ENCODE results near the gene CTNNA1.

The CTNNA1 gene

DNA sequence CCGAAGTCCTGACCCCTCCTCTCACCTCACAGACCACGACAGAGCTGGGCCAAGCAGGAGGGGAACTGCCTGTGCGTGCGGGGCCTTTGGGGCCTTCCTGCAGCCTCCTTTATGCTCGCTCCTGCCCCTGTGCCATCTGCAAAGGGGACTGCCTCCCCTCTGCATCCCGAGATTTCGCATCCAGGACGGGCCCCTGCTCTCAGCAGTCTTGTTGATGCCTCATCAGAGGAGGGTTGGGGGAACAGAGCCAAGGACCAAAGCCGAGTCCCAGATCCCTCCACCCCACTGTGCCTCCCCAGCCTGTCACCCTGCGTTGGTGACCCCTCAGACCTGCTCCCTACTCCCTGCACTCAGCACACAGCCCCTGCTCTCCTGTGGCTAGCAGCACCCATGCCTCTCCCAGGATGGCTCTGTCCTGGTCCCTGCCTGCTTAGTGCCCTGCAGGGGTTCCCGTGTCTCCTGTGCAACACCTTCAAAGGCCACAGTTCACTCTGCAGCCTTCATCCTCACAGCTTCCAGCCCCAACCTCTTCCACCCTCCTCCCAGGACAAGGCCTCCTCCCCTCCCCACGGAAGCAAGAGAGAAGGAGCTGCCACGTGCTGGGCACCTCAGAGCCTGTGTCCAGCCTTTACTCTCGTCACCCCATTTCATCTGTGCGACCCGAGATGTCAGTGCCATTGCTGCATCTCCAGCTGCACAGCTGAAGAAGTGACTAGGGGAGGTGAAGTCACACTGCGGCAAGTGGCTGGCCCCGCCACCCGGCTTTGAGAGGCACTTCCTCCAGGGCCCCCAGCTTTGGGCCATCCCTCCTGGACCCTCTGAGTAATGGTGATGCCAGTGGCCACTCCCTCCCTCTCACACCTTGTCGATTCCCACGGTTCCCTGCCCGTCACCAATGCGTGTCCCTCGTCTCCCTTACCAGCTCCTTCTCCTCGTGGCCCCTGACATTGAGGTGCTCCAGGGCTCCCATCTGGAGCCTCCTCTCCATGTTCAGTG is 184.5 kb downstream of the CTNNA1 start:
- no peak for DNase-seq

DNA sequence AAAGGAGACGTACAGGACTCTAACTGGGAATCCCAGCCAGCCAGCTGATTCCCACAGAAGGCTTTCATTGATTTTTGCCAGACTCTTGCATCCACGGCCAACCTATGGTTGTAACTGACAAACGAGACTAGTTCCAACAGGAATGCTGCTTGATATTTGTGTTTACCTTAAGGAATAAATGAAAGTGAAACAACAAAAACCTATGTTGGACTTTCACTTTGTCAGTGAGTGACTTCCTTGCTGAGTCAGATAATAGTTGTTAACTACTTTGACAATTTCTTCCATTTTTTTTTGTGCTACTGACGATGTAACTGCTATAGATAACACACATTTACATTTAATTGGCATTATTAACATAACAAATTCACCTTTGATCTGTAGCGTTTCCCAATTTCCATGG is 185.3 kb downstream of the CTNNA1 start:
- no peak for DNase-seq

DNA sequence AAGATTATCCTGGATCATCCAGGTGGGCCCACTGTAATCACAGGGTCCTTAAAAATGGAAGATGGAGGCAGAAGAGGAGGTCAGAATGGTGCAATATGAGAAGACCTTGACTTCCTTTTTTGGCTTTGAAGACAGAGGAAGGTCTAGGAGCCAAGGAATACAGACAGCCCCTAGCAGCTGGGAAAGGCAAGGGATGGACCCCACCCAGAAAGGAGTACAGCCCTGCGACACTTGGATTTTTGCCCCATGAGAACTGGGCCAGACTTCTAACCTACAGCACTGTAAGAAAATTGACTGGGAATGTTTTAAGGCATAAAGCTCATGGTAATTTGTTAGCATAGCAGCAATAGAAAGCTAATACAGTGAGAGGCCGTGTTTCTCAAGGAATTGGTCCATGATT is 188.8 kb downstream of the CTNNA1 start:
- DNase-seq, result no peak

DNA sequence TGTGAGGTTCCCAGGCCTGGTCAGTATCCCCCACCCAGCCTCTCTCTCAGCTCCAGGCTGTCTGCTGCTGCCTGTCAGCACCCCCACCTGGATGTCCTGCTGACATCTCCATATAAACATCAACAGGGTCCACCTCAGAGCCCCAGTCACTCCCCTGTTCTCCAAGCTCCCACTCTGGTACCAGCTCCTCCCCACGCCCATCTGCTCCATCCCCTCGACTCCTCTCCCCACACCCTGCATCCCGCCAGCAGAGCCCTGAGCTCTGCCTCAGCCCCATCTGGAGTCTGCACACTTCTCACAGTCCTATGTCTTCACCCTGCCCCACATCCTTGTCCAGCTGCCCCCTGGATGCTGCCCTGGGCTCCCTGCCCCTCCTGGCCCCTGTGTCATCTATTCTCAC is 189.6 kb downstream of the CTNNA1 start:
- no peak for DNase-seq

DNA sequence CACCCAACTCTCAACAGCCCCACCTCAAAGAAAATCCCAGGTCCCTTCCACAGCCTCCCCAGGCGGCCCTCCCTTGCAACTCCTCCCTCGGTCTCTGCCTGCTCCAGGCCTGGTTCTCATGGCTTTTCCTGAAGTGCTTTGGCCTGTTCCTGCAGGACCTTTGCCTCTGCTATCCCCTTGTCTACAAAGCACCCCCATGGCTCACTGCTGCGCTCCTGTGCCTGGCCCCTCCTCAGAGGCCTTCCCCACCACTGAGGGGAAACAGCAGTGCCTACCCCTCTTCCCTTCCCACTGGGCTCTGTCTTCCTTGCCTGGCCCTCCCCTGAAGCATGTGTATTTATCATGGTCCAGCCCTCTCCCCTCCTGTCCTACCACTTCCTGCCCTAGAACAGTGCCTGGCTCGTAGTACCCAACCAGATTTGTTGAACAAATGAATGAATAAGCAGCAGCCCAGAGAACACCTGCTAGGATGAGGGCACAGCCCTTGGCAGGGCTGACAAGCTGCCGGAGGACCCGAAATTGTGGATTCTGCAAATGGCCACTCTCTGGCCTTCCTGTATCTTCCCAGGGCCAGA is 190.5 kb downstream of the CTNNA1 start:
- no peak for DNase-seq

DNA sequence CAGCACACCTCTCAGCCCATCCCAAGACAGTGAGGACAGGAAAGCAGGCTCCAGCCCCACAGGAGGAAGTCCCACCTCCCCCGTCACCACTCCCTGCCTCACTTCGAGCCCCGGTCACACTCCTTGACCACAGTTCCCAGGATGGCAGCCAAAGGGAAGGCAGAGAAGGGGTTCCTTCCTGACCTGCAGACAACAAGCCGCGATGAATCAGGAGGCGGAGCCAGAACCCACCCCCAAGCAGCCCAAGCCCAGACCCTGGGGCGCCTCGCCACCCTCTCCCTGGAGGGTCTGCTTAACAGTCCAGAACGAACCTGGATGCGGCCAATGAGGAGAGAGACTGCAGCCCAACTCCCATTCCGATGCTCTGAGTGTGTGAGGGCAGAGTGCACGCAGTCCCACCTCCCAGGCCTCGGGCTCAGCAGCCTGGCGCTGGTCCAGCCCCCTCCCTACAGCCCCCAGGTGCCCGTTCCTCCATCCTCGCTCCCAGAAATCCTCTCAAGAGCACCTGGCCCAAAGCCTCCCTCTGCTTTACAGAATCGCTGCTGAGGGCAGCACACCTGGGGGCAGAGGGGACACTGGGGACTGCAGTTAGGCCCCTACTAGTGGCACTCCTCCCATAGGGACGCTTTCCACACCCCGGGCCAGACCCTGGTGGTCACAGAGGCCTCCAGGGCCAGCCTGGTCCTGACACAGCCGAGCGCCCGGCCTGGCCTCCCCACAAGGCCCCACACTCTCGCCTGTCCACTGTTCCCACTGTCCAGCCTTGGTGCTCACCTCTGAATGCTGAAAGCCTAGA is 191.5 kb downstream of the CTNNA1 start:
- peak; percentile 36 for DNase-seq

DNA sequence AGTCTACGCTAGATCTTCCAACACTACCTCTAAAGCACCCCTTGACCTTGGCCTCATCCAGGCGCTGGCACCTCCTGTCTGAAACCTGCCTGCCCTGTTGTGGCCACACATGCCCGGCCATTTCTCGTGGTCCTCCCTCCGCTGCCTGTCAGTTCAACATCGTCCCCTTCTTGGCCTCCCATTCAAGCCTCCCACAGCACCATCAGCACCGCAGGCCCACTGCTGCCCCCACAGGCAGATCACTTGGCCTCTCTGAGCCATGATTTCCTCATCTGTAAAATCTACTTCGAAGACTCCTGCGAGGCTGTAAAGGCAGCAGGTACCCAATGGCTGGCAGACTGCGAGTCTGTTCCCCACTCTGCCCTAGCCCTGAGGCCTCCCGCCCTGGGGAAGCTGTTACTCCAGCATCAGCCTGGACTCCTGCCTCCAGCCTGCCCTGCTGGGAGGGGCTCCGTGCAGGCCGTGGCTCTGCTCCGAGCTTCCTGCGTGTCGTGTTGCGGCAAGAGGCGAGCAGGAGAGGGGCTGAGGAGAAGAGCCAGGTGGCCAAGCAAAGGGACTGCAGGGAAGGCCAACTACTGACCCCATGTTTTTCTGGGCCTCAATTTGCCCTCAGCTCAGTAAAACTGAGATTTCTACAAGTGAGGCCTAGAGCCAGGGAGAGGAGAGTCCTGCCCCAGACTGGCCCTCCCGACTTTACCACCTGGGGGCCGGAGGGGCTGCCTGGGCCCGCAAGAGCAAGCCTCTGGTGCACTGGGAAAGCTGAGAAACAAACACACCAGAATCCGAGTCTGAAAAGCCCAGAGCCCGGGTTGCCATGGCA is 192.4 kb downstream of the CTNNA1 start:
- DNase-seq, result no peak

DNA sequence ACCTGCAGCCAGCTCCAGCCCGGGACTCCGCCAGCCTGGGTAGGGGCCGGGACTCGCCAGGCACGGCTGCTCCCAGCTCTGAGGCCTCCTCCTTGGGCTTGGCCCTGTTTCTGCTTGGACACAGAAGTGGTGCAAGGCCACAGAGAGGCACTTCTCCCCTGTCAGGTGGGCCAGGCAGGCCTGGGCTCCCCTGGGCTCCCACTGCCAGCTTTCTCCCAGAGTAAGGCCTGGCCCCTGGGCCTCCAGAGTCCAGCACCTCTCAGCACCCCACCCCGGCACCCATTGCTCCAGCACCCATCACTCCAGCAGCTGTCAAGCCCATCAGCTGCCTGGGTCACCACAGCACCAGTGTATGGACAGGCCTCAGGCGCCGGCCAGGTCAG is 193.0 kb downstream of the CTNNA1 start:
- no peak for DNase-seq

DNA sequence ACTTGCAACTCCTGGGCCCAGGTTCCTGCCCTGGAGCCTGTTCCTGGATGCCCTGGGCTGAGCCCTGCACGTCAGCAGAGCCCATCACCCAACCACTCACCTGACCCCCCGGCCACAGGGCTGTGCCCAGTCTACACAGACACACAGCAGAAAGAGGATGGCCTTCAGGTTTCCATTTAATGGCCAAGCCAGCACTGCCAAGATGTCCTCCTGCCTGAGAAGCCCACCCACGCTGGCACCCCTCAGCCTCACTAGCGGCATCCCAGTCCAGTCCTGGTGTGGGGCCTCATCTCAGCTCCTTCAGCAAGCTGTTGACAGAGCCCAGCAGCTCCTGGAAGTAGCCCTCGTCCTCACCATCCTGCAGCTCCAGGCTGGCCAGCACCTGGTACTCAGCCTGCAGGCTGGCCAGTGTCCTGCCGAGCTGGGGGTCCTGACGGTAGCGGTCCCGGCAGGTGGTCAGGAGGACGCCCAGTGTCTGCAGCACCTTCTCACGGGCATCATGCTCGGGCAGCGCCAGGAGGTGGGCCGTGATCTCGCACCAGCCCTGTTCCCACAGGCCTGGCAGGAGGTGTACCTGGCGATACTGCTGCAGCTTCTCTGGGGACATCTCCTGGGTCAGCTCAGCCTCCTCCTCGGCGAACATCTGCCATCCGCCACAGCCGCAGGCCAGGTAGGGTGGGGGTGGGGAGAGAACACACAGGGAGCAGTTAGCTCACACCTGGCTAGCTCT is 193.8 kb downstream of the CTNNA1 start:
- DNase-seq, result no peak

DNA sequence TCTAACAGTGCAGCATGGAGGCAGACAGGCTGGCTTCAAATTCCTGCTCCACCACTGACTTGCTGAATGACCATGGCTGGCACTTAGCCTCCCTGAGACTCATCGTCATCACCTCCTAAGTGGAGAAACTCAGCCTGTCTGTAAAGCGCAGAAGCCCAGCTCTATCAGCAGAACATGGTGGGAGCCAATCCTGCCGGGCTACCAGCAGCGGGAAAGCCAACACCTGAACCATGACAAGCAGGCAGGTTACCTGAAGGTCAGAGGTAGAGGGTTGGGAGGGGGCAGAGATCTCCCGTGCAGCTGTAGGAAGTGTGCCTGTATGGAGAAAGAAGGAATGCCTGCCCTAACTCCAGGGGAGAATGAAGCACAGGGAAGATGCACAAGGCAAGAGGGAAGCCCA is 194.6 kb downstream of the CTNNA1 start:
- DNase-seq, result no peak

DNA sequence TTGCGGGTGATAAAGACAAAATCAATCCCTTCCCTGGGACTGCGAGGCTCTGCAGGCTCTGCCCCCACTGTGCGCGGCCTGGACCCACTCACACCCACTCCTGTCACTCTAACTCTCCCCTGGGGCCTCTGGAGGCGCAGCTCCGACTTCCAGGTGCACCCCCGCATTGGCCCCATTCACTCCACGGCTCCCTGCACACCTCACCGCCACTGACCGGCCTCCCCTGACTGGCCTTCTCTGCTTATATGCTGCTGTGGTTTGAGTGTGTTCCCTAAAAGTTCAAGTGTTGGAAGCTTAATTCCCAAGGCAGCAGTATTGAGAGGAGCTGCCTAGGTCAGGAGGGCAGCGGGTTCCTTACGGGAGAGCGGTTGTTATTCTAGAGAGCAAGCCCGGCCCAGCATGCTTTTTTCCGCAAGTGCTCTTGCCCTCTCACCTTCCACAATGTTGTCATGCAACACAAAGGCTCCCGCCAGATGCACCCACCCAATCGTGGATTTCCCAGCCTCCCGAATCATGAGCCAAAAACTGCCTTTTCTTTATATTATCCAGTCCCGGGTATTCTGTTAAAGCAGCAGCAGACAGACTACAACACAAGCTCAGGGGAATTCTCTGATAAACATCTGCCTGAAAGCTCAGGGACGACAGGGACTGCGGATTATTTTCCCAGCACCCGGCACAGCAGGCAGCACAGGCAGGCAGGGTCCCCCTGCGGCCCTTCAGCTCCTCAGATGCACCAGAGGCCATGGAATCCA is 195.4 kb downstream of the CTNNA1 start:
- DNase-seq, result no peak

DNA sequence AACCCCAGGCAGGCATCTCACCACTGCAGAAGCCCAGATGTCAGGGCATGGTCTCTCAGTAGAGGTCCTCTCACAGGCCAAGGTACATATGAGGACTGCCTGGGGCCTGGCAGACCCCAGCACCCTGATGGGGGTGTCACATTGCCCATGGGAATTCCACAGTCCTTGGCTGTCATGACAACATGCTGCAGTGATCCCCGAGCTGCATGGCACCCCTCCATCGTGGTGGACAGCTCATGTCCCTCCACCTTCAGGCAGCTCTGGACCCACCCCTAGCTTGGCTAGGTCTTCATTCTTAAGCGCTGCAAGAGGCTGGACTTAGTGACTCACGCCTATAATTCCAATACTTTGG is 196.0 kb downstream of the CTNNA1 start:
- peak; percentile 18 for DNase-seq

DNA sequence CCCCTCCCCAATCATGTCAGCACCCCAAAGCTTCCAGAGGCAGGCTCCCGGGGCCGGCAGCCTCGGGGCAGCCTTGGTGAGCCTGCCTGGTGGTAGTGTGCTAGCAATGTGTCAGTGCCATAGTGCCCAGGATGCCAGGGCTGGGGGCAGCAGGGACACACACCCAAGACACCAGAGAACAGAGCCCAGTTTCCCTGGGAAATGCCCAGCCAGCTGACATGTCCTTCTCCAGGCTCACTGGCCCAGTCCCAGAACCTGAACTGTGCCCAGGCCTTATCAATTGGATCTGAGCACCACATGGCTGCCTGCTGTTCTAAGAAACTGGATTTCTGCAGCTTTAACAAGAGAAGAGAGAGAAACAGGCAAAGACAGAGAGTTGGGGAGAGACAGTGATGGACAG is 196.8 kb downstream of the CTNNA1 start:
- DNase-seq, result no peak

DNA sequence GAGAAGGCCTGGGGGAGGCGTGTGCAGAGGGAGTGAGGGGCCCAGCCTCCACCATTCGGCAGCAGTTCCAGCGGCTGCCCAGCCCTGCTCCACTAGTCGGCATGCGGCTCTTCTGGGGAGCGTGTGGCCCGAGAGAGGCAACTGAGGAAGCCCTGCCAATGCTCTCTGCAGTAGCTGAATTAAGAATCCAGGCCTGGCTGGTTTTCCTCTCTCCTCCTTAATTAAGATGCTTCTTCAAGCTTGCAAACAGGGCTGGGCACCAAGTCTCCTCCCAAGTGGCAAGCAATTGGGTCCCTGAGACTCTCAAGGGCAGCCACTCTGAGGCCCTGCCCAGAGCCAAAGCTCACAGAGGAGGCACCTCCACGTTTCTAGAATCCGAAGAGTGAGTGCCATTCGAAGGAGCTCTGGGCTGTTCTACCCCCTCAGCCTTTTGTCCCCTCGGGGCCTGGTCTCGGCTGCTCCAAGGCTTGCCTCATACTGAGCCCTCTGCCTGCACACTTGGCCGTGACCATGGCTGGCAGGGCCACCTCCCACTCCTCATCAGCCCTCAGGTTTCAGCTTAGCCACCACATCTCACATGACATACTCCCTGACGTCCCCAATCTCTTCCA is 197.3 kb downstream of the CTNNA1 start:
- DNase-seq, result no peak

DNA sequence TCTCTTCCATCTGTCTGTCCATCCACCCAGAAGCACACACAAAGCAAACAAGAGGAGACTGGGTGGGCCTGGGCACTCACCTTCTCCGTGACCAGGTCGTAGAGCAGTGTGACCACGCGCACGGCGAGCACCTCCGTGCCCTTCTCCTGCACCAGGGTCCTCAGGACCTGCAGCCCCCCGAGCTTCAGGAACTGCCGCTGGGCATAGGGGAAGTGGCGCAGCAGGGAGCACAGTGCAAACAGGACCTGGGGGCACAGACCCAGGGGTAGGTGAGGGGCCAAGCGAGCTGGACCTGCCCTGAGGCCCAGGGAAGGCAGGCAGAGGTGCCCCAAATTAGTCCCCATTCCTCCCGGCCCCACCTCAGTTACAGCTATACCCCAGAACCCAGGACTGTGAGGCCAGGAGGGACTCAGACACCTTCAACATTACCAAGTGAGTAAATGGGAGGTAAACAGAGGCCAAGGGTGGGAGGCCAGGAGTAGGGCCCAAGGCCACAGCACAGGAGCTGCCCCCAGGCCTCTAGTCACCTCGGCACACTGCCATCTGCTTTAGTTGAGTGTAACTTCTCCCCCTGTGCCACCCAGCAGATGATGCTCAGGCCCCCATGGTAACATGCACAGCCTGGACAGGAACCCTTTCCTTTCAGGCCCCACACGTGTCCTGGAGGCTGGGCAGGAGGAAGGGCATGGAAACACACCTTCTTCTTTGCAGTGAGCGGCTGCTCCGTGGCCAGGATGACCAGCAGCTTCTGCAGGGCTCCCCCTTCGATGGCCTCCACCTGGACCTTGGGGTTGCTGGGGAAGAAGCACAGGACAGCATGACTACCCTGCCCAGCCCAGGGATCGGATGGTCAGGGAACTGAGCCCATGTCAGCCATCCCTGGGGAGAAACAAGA is 198.1 kb downstream of the CTNNA1 start:
- DNase-seq, result no peak

DNA sequence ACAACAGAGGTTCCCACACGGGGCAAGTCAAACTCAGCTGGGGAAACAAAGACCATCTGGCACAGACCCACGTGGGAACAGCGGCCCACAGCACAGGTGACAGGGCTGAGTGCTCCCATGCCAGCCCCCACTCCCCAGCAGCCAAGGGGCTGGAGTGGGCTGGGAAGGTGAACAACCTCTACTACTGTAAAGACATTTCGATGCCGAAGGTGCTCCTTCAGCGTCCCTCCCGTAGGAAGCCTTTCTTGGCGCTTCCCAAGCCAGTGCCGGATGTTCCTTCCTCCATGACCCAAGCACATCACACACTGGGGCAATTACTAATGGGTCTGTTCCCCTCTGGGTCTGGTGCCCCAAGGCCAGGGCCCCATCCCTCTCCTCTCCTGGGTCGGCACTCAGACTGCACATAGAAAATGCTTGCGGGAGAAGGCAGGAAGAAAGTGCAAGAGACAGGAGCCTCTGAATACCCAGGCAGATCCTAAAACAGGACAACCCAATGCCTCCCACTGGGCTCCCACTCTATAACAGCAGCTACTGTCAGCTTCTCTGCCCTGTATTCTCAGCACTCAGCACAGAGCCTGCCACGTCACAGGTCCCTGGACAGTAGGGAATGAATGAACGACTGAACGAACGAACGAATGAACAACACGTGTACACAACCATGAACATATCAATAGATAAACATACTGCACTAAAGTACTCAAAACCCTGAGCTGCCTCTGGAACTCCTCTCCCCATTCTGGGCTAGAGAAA is 198.9 kb downstream of the CTNNA1 start:
- no peak for DNase-seq

DNA sequence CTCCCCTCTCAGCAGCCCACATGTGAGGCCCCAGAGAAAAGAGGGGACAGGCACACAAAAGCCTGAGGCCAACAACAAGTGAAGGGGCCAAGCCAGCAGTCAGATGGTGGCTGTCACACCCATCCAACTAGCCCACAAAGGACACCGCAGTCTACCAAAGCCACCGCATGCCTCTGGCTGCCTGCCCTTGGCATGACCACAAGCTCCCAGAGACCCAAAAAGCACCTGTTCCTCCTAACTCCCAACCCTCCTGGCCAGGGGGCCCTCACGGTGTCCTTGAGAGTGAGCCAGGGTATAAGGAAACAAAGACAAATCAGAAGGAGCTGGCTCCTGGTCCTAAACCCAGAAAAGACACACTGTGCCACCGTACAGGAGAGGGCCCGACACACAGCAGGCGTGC is 199.7 kb downstream of the CTNNA1 start:
- no peak for DNase-seq

DNA sequence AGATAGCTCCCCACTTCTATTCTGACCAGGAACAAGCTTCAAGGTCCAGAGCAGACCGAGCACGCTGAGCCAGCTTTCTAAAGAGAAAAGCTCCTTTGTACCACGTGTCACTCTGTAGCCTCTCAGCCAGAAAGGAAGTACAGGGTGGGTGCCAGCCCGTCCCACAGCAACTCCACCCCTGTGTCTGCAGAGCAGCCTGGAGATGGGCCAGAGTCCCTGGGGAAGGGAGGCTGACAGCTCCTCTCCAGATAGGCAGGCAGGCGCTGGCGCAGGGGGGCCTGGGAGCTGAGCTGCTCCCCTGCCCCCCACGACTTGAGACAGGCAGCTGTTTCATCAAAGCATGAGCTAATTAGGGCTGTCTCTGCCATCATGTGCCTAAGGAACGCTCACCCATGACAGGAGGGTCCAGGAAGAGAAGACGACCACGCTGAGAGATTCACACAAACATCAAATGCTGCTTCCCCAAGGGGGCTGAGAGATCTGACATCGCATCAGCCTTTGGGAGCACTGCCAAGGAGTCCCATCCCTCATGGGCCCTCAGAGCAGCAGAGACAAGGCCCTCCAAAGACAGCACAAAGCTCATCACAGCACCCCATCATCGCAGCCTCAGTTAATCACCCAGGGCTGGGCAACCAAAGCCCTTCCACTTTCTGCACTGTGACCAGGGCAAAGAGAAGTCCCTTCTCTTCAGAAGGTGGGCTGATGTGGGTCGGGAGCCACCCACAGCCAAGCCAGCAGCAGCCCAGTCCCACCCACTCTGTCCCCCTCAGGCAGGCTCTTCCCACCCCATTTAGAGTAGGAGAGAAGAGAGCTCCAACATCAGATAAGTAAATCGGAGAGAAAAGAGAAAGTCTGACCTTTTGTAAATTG is 200.4 kb downstream of the CTNNA1 start:
- DNase-seq, result peak; percentile 80

All from fibroblast of skin of right biceps (primary cell).